ENCODE data around the gene EXOC4. TPM values are rescaled to one million over a fixed set of nuclear protein-coding genes. Genes with fewer than 3 reads are reported as not detected.

Gene EXOC4
- total RNA-seq, 1 donor from 2014 or later = 51.6 TPM

DNA sequence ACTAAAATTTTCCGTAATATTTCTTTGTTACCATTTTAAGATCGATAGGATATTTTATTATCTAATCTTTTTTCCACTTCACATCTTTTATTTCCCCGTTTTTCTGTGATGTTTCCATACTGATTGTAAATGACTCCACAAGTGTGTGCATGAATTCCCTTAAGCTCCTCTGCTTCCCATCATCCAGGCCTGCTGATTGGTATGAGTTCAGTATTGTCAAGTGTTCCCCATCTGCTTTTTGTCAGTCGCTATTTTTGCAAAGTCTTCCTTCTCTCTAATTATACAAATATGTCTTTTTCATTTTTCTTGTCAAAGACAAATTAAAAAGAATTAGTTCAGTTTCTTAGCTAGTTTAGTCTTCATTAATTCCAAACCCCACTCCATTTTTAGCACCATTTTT is 184.7 kb downstream of the EXOC4 start:
- Histone ChIP-seq H3K4me3 (ENCODE audit: low read depth, low read length) (no peak overlapping the region), H3K27me3 (ENCODE audit: control insufficient read depth, insufficient read depth, low read length) (no peaks in the 10 kb centered on the region), H3K36me3 (ENCODE audit: control insufficient read depth, insufficient read depth, low read length) (no peaks in the 10 kb centered on the region)
- no peak for DNase-seq (ENCODE audit: low read depth)
- TF ChIP-seq, protein P1, sequence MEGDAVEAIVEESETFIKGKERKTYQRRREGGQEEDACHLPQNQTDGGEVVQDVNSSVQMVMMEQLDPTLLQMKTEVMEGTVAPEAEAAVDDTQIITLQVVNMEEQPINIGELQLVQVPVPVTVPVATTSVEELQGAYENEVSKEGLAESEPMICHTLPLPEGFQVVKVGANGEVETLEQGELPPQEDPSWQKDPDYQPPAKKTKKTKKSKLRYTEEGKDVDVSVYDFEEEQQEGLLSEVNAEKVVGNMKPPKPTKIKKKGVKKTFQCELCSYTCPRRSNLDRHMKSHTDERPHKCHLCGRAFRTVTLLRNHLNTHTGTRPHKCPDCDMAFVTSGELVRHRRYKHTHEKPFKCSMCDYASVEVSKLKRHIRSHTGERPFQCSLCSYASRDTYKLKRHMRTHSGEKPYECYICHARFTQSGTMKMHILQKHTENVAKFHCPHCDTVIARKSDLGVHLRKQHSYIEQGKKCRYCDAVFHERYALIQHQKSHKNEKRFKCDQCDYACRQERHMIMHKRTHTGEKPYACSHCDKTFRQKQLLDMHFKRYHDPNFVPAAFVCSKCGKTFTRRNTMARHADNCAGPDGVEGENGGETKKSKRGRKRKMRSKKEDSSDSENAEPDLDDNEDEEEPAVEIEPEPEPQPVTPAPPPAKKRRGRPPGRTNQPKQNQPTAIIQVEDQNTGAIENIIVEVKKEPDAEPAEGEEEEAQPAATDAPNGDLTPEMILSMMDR (IDR thresholded peaks at IDR 0.05; ENCODE audit: insufficient read depth, low read length, poor library complexity, severe bottlenecking) = no peak

- no peak overlapping the region for H3K4me3 ChIP-seq (ENCODE audit: low read depth, low read length)
- H3K36me3 ChIP-seq (ENCODE audit: control insufficient read depth, insufficient read depth, low read length) = no peaks in the 10 kb centered on the region
- TF ChIP-seq, protein P1 (IDR thresholded peaks at IDR 0.05; ENCODE audit: insufficient read depth, low read length, poor library complexity, severe bottlenecking) = no peak
- H3K27me3 ChIP-seq (ENCODE audit: control insufficient read depth, insufficient read depth, low read length) = no peaks in the 10 kb centered on the region
- DNase-seq (ENCODE audit: low read depth) = no peak
Observed at GRCh38 chr7:133442818-133443217, 189.9 kb downstream of the EXOC4 start.

- TF ChIP-seq, protein P1 (IDR thresholded peaks at IDR 0.05; ENCODE audit: insufficient read depth, low read length, poor library complexity, severe bottlenecking) = no peak
- no peak overlapping the region for H3K4me3 ChIP-seq (ENCODE audit: low read depth, low read length)
- H3K27me3 ChIP-seq (ENCODE audit: control insufficient read depth, insufficient read depth, low read length) = no peaks in the 10 kb centered on the region
- DNase-seq (ENCODE audit: low read depth) = no peak
- no peaks in the 10 kb centered on the region for H3K36me3 ChIP-seq (ENCODE audit: control insufficient read depth, insufficient read depth, low read length)
Observed at GRCh38 chr7:133445617-133446016, 192.7 kb downstream of the EXOC4 start.

DNA sequence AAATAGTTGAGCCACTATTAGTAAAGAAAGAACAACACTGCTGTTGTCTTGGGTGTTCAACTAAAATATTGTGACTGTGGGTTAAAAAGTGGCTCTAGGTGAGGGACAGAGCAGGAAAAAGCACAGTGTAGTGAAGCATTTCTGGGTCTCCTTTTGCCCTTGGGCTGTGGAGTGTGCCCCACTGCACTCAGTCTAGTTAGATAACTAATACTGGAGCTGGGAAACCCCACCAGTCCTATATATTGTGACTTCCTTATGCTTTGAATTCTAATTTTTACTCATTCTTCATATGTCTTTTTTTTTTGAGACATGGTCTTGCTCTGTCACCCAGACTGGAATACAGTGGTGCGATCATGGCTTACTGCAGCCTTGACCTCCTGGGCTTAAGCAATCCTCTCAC is 195.1 kb downstream of the EXOC4 start:
- Histone ChIP-seq H3K4me3 (ENCODE audit: low read depth, low read length) (no peak overlapping the region), H3K36me3 (ENCODE audit: control insufficient read depth, insufficient read depth, low read length) (no peaks in the 10 kb centered on the region), H3K27me3 (ENCODE audit: control insufficient read depth, insufficient read depth, low read length) (no peaks in the 10 kb centered on the region)
- DNase-seq (ENCODE audit: low read depth) = no peak
- TF ChIP-seq, protein P1 (IDR thresholded peaks at IDR 0.05; ENCODE audit: insufficient read depth, low read length, poor library complexity, severe bottlenecking) = no peak

DNA sequence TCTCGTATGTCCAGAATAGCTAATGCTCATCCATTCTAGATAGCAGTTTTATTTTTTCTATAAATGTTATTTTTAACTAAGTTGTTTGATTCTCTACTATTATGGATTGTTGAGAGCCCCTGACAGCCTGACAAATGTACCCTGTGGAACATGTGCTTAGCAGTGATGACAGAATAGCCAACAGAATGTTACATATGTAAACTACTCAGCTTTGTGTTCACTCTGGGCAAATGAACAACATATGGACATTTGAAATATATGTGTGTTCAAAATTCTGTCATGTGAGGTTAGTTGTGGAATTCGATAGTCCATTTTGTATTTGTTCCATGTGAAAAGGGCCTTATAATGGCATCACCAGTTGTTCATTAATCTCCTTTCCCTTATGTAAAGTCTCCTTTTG is 199.7 kb downstream of the EXOC4 start:
- Histone ChIP-seq H3K36me3 (ENCODE audit: control insufficient read depth, insufficient read depth, low read length) (no peaks in the 10 kb centered on the region), H3K27me3 (ENCODE audit: control insufficient read depth, insufficient read depth, low read length) (no peaks in the 10 kb centered on the region), H3K4me3 (ENCODE audit: low read depth, low read length) (no peak overlapping the region)
- TF ChIP-seq, protein P1 (IDR thresholded peaks at IDR 0.05; ENCODE audit: insufficient read depth, low read length, poor library complexity, severe bottlenecking) = no peak
- DNase-seq (ENCODE audit: low read depth) = no peak

DNA sequence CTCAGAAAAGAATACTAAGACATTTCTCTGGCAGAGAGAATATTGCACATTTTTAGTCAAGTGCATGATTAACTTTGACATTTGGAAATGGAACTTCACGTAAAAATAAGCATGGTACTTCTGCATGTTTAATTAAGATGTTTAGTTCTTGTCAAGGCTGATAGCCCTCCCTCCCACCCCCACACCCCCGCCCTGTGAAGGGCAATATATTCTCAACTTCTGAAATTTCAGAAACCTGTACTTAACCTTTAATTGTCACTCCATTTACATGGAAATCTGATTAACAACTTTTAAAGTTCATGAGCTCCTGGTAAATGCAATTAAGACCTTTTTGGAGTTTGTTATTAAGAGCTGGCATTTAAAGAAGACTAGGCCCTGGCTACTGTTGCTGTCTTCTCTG is 205.8 kb downstream of the EXOC4 start:
- Histone ChIP-seq H3K27me3 (ENCODE audit: control insufficient read depth, insufficient read depth, low read length) (no peaks in the 10 kb centered on the region), H3K36me3 (ENCODE audit: control insufficient read depth, insufficient read depth, low read length) (no peaks in the 10 kb centered on the region), H3K4me3 (ENCODE audit: low read depth, low read length) (no peak overlapping the region)
- TF ChIP-seq, protein P1 (IDR thresholded peaks at IDR 0.05; ENCODE audit: insufficient read depth, low read length, poor library complexity, severe bottlenecking) = no peak
- no peak for DNase-seq (ENCODE audit: low read depth)
